Neural cell (in vitro differentiated cells): ENCODE measurements around the gene PDE3A.

Experiments
- CTCF ChIP-seq: fragments of 450-650 bp; IDR thresholded peaks from 2 replicates; pipeline ENCODE4 v1.5.1; 2014; ENCODE audit warnings: antibody characterized with exemption, mild to moderate bottlenecking, moderate library complexity; ENCODE audit not compliant: poor library complexity, severe bottlenecking
- EZH2 ChIP-seq: fragments of 200-600, 300-800 bp; shearing (Covaris generic), sonication (generic); IDR thresholded peaks from 2 replicates; pipeline ENCODE4 v1.6.1; 2014; ENCODE audit warnings: antibody characterized with exemption, low read length, borderline replicate concordance, mild to moderate bottlenecking; ENCODE audit not compliant: insufficient read depth, poor library complexity, severe bottlenecking
- TF ChIP-seq, protein P1 (sequence below): IDR thresholded peaks from 2 replicates; pipeline ENCODE4 v1.6.1; 2012; ENCODE audit warnings: borderline replicate concordance

DNA sequence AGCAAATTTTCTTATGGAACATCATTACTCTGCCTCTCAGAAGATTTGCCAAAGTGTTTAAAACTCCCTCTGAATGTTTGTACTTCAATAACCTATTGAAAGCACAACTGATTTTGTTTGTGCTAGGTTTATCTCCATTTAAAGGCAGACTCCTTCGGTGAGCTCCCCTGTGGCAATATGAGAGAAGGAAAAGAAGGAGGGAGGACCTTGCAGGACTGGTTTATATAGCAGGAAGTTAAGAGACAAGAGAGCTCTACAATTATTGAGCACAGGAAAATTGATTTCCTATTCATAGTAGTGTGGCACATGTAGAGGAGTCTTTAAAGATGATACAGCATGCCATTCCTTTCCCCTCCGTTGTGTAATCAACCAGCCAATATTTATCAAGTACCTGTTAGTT, 75.5 kb downstream of the PDE3A start:
- no peak for TF ChIP-seq CTCF
- TF ChIP-seq, protein P1, sequence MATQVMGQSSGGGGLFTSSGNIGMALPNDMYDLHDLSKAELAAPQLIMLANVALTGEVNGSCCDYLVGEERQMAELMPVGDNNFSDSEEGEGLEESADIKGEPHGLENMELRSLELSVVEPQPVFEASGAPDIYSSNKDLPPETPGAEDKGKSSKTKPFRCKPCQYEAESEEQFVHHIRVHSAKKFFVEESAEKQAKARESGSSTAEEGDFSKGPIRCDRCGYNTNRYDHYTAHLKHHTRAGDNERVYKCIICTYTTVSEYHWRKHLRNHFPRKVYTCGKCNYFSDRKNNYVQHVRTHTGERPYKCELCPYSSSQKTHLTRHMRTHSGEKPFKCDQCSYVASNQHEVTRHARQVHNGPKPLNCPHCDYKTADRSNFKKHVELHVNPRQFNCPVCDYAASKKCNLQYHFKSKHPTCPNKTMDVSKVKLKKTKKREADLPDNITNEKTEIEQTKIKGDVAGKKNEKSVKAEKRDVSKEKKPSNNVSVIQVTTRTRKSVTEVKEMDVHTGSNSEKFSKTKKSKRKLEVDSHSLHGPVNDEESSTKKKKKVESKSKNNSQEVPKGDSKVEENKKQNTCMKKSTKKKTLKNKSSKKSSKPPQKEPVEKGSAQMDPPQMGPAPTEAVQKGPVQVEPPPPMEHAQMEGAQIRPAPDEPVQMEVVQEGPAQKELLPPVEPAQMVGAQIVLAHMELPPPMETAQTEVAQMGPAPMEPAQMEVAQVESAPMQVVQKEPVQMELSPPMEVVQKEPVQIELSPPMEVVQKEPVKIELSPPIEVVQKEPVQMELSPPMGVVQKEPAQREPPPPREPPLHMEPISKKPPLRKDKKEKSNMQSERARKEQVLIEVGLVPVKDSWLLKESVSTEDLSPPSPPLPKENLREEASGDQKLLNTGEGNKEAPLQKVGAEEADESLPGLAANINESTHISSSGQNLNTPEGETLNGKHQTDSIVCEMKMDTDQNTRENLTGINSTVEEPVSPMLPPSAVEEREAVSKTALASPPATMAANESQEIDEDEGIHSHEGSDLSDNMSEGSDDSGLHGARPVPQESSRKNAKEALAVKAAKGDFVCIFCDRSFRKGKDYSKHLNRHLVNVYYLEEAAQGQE, result no peak
- TF ChIP-seq EZH2, result no peak
